Stimulated activated CD4-positive, alpha-beta T cell treated with anti-CD3 and anti-CD28 coated beads, Interleukin-2, amount 100 ng/mL, for 48 hours (primary cell): ENCODE results near the gene KCTD5.
"Not testable (repeated sequence)": the region's sequence is repeated elsewhere in the genome, so short reads cannot be mapped to it uniquely, and the experiment has no call there.

ENCODE experiments used
- DNase-seq, 2 donors: peaks; one replicate each; pipeline ENCODE4 v3.0.0-alpha.2; 2020

KCTD5 gene

GRCh38 chr16:2710711-2711231 is 28.4 kb downstream of the KCTD5 start:
- no peak for DNase-seq

- no peak for DNase-seq
Measured at GRCh38 chr16:2711370-2712062, 29.2 kb downstream of the KCTD5 start.

- DNase-seq, result no peak
Measured at GRCh38 chr16:2712063-2712441, 29.7 kb downstream of the KCTD5 start.

- DNase-seq, result no peak
Measured at GRCh38 chr16:2712546-2712945, 30.2 kb downstream of the KCTD5 start.

DNA sequence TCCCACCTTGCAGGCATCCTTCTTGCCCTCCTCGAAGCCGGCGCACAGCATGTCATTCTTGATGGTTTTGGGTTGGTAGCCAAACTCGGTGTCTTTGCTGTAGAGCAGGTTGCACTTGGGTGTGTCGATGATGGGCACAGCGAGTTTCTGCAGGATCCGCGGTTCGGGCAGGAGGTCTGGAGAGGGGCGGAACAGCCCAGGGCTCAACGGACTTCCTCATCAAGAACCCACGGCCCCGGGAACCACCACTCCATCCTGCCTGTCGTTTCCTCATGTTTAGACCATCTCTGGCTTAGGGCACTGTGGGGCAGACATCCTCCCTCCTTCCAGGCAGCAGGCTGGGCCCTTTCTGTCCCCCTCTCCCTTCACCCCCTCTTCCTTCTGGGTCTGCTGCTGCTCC is 31.2 kb downstream of the KCTD5 start:
- no peak for DNase-seq

DNA sequence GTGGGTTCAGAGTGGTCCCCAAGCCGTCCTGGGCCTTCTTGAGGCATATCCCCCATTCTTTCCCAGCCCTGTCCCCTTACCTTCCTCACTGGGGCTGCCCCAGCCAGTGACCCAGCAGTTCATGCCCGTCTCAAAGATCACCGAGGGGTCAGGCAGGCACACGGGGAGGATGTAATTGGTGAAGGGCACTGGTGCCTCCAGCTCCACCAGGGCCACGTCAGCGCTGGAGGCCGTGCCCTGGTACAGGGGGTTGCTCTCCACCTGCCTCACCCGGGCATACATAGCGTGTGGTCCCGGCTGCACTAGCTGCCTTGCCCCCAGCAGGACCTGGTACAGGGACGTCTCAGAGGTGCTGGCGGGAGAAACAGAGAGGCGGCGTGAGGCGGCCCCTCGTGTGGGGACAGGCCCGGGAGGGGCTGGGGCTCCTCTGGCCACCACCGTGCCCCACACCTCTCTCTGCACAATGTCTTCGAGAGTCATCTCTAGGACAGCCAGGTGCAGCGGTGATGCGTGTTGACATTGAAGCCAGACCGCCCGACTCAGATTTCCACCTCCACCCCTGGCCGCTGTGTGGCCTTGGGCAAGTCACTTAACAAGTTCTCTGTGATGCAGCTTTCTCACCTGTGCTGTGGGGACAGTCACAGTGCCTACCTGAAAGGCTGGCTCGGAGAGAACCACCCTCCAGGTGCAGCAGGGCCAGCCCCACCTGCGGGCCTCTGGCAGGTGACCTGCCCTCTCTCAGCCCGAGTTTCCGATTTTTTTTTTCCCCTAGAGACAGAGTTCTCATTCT is 31.9 kb downstream of the KCTD5 start:
- DNase-seq, result no peak

GRCh38 chr16:2715064-2715463 is 32.7 kb downstream of the KCTD5 start:
- no peak for DNase-seq

DNA sequence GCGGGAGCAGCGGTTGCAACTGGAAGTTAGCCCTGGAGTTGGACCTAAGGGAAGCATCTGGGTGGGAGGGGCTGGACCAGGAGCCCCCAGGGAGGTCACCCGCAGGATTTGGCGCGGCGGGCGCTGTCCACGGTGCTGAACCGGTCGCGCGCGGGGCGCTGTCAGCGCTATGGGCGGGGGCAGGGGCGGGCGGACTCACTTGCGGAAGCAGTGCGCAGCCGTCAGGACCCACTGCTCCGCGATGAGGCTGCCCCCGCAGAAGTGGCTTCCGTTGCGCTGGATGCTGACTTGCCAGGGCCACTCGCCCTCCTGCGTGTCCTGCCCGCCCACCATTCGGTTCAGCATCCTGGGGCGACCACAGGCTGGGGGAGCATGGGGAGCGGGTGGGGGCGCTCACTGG is 33.2 kb downstream of the KCTD5 start:
- peak; percentile 67 to 78 for DNase-seq

- no peak for DNase-seq
Measured at GRCh38 chr16:2715966-2716885, 33.9 kb downstream of the KCTD5 start.

DNA sequence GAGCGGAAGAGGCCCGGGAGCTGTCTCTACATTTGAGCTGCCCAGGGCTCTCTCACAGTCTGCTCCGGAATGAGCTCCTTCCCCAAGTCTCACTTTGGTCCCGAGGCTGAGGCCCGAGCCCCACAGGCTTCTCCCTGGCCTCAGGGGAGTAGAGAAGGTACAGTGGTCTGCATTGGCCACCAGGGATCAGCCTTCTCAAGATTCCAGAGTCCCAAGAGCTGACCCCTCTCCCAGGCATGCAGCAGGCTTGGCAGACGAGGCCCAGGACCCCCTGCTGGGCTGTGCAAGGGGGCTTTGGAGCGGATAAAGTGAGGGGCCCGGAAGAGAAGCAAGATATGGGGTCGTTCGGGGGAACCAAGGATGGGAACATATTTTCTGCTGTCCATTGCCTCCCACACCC is 34.6 kb downstream of the KCTD5 start:
- DNase-seq, result no peak

GRCh38 chr16:2717383-2718263 is 35.3 kb downstream of the KCTD5 start:
- DNase-seq, result no peak

- no peak for DNase-seq
Measured at GRCh38 chr16:2719328-2720063, 37.2 kb downstream of the KCTD5 start.

DNA sequence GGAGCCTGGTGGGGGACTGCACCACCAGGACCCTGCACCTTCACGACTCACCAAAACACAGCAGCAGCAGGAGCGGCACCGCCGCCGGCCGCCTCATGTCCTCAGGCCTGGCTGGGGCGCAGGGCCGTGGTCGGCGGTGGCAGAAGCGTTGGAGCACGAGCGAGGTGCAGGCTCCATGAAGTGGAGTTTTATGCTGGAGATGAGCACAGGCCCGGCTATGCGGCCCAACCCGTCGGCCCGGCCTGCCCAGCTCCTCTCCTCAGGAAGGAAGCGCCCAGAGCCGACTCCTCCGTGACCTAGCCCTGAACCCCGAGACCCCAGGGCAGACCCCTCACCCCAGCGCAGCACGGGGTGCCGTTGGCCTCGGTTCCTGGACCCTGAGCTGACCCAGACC is 37.7 kb downstream of the KCTD5 start, which contains the start of gene PRSS27:
Gene PRSS27, minus strand, starts transcription at position 161 of the 394 bp plus-strand sequence. Its CDS starts 64 bp downstream, at position 97.
- DNase-seq, result no peak

- DNase-seq, result peak; percentile 83 to 88
Measured at GRCh38 chr16:2720719-2721633, 38.7 kb downstream of the KCTD5 start.

- not testable (repeated sequence) for DNase-seq
Measured at GRCh38 chr16:2721634-2722173, 39.4 kb downstream of the KCTD5 start.

DNA sequence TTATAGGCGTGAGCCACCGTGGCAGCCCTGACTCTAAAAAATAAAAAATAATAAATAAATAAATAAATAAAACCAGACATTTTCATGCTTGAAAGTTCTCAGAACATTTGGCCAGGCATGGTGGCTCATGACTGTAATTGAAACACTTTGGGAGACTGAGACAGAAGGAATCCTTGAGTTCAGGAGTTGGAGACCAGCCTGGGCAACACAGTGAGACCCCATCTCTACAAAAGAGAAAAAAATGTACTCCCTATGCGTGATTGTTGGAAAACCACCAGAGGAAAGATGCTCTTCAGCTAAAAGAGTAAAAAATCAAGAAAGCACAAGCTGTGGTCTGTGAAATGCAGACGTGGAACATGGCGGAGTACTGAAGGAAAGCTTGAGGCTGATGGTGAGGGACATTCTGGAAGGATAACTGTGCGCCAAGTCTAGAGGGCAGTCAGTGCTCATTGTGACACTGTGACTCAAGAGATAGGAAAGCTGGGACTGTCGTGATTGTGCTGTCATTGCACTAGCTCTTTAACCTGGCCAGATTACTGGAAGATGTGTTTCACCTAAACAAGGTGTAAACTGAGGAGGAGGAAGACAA is 41.9 kb downstream of the KCTD5 start:
- no peak for DNase-seq

- DNase-seq, result no peak
Measured at GRCh38 chr16:2724816-2725348, 42.6 kb downstream of the KCTD5 start.

- no peak for DNase-seq
Measured at GRCh38 chr16:2726923-2727322, 44.6 kb downstream of the KCTD5 start.

DNA sequence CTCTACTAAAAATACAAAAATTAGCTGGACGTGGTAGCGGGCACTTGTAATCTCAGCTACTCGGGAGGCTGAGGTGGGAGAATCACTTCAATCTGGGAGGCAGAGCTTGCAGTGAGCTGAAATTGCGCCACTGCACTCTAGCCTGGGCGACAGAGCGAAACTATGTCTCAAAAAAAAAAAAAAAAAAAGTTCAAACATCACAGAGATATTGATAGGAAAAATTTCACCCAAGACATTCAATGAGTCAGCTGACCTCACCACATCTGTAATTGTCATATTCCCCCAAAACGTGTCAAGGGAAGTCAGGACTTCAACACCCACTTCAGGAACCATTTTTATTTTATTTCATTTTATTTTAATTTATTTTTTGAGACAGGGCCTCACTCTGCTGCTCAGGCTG is 45.7 kb downstream of the KCTD5 start:
- DNase-seq, result no peak
